WTC11 (cell line): ENCODE results near the gene MICAL2. TPM values are rescaled to one million over a fixed set of nuclear protein-coding genes. Genes with fewer than 3 reads are reported as not detected.

ENCODE experiments used
- ATAC-seq: fragments of 200-7000 bp; cut with Tn5 transposase; 2 replicates; pipeline ENCODE4 v1.10.0; 2021; ENCODE audit warnings: mild to moderate bottlenecking, moderate library complexity
- CTCF ChIA-PET: fragments of 300-600 bp; sonication (Branson Sonifier 250); formaldehyde crosslinking; loops from one replicate; lab custom pipeline; 2021; ENCODE audit warnings: antibody characterized with exemption; lab: Charles Lee
- POLR2A ChIA-PET: fragments of 350-600 bp; sonication (Branson Sonifier 250); formaldehyde crosslinking; loops from one replicate; lab custom pipeline; 2021; ENCODE audit warnings: antibody characterized with exemption; lab: Charles Lee
- DNase-seq: peaks from one replicate; pipeline ENCODE4 v3.0.0; 2021; ENCODE audit warnings: low spot score
- H3K27ac Mint-ChIP-seq: 2 replicates; pipeline ENCODE4 v1.8.0; 2021; ENCODE audit warnings: mixed read lengths
- H3K27me3 Mint-ChIP-seq: 2 replicates; pipeline ENCODE4 v1.8.0; 2021; ENCODE audit warnings: low read depth, mild to moderate bottlenecking, moderate library complexity, mixed read lengths
- H3K36me3 Mint-ChIP-seq: 2 replicates; pipeline ENCODE4 v1.8.0; 2021; ENCODE audit warnings: mixed read lengths
- H3K4me1 Mint-ChIP-seq: 2 replicates; pipeline ENCODE4 v1.8.0; 2022; ENCODE audit warnings: mixed read lengths
- H3K4me3 Mint-ChIP-seq: 2 replicates; pipeline ENCODE4 v1.8.0; 2021; ENCODE audit warnings: mild to moderate bottlenecking, moderate library complexity, mixed read lengths
- H3K9me3 Mint-ChIP-seq: 2 replicates; pipeline ENCODE4 v1.8.0; 2021; ENCODE audit warnings: mixed read lengths
- AFF4 ChIP-seq: sonication (generic); formaldehyde crosslinking; IDR thresholded peaks from 2 replicates; pipeline ENCODE4 v1.8.1; 2023; ENCODE audit warnings: mild to moderate bottlenecking, missing genetic modification reagents, borderline replicate concordance
- CREB1 ChIP-seq: sonication (generic); formaldehyde crosslinking; IDR thresholded peaks from 2 replicates; pipeline ENCODE4 v1.8.0; 2023; ENCODE audit warnings: mild to moderate bottlenecking, missing genetic modification reagents
- ELF4 ChIP-seq: sonication (generic); formaldehyde crosslinking; IDR thresholded peaks from 2 replicates; pipeline ENCODE4 v1.8.1; 2022; ENCODE audit warnings: low read depth, mild to moderate bottlenecking, moderate library complexity, missing genetic modification reagents
- FOXP1 ChIP-seq: sonication (generic); formaldehyde crosslinking; IDR thresholded peaks from 2 replicates; pipeline ENCODE4 v1.8.0; 2022; ENCODE audit warnings: missing genetic modification reagents, mild to moderate bottlenecking, moderate library complexity, borderline replicate concordance
- GABPB1 ChIP-seq: sonication (generic); formaldehyde crosslinking; IDR thresholded peaks from 2 replicates; pipeline ENCODE4 v1.8.1; 2023; ENCODE audit warnings: mild to moderate bottlenecking, missing genetic modification reagents
- HMGA2 ChIP-seq: fragments of 250-450 bp; sonication (Bioruptor Pico); IDR thresholded peaks from 2 replicates; pipeline ENCODE4 v1.4.0; 2021; ENCODE audit warnings: mild to moderate bottlenecking, moderate library complexity
- JUN ChIP-seq: sonication (generic); formaldehyde crosslinking; IDR thresholded peaks from 2 replicates; pipeline ENCODE4 v1.8.0; 2023; ENCODE audit warnings: mild to moderate bottlenecking, missing genetic modification reagents
- RELA ChIP-seq: sonication (generic); formaldehyde crosslinking; IDR thresholded peaks from 2 replicates; pipeline ENCODE4 v1.8.1; 2022; ENCODE audit warnings: missing genetic modification reagents, mild to moderate bottlenecking, borderline replicate concordance
- RORB ChIP-seq: fragments of 250-450 bp; sonication (Bioruptor Pico); IDR thresholded peaks from 2 replicates; pipeline ENCODE4 v1.9.0; 2021; ENCODE audit warnings: mild to moderate bottlenecking
- SMAD3 ChIP-seq: sonication (generic); formaldehyde crosslinking; IDR thresholded peaks from 2 replicates; pipeline ENCODE4 v1.8.0; 2022; ENCODE audit warnings: missing genetic modification reagents, mild to moderate bottlenecking, borderline replicate concordance
- TP53 ChIP-seq: sonication (generic); formaldehyde crosslinking; IDR thresholded peaks from 2 replicates; pipeline ENCODE4 v1.8.1; 2023; ENCODE audit warnings: mild to moderate bottlenecking, missing genetic modification reagents
- ZBTB43 ChIP-seq: sonication (generic); formaldehyde crosslinking; IDR thresholded peaks from 2 replicates; pipeline ENCODE4 v1.8.1; 2023; ENCODE audit warnings: mild to moderate bottlenecking, missing genetic modification reagents
- ZNF232 ChIP-seq: sonication (generic); formaldehyde crosslinking; IDR thresholded peaks from 2 replicates; pipeline ENCODE4 v1.8.0; 2022; ENCODE audit warnings: mild to moderate bottlenecking, missing genetic modification reagents
- ZNF416 ChIP-seq: fragments of 250-450 bp; sonication (Bioruptor Pico); IDR thresholded peaks from 2 replicates; pipeline ENCODE4 v1.9.0; 2021; ENCODE audit warnings: mild to moderate bottlenecking, inconsistent platforms
- ZNF423 ChIP-seq: fragments of 250-450 bp; sonication (Bioruptor Pico); IDR thresholded peaks from 2 replicates; pipeline ENCODE4 v2.1.2; 2022; ENCODE audit warnings: mild to moderate bottlenecking, moderate library complexity
- total RNA-seq: library from RNA; stranded (reverse); gene quantifications from 3 replicates; pipeline ENCODE4 v1.2.3, GENCODE V29; 2021
- TF ChIP-seq, protein P1 (sequence below): fragments of 200-600 bp; IDR thresholded peaks from 2 replicates; pipeline ENCODE4 v1.8.0; 2022; ENCODE audit warnings: antibody characterized with exemption
- TF ChIP-seq, protein P2 (sequence below): sonication (generic); formaldehyde crosslinking; IDR thresholded peaks from 2 replicates; pipeline ENCODE4 v1.8.0; 2023; ENCODE audit warnings: missing genetic modification reagents
- TF ChIP-seq, protein P3 (sequence below): sonication (generic); formaldehyde crosslinking; IDR thresholded peaks from 2 replicates; pipeline ENCODE4 v1.8.1; 2023; ENCODE audit warnings: mild to moderate bottlenecking, missing genetic modification reagents, moderate library complexity
- TF ChIP-seq, protein P4 (sequence below): sonication (generic); formaldehyde crosslinking; IDR thresholded peaks from 2 replicates; pipeline ENCODE4 v1.8.0; 2023; ENCODE audit warnings: missing genetic modification reagents, mild to moderate bottlenecking, borderline replicate concordance
- TF ChIP-seq, protein P5 (sequence below): fragments of 250-450 bp; sonication (Bioruptor Pico); conservative IDR thresholded peaks from 2 replicates; pipeline ENCODE4 v1.9.0; 2021; ENCODE audit warnings: mild to moderate bottlenecking

Gene MICAL2
- total RNA-seq, 1 experiment from 2014 or later: 3.1 TPM

- no peaks in the 10 kb centered on the region; the same call in 1 of the 2 replicates for H3K27me3 Mint-ChIP-seq
- no peaks in the 10 kb centered on the region for H3K9me3 Mint-ChIP-seq
- no peak overlapping the region for H3K27ac Mint-ChIP-seq
- H3K4me3 Mint-ChIP-seq: no peak overlapping the region
- POLR2A ChIA-PET: no interaction called here
- no peak for DNase-seq
- no peaks in the 10 kb centered on the region for H3K36me3 Mint-ChIP-seq
- CTCF ChIA-PET: no interaction called here
- no peak for TF ChIP-seq AFF4 (CRISPR knock-in tag)
- no peak for TF ChIP-seq ZNF416 (CRISPR knock-in tag)
- no peak for TF ChIP-seq RORB (CRISPR knock-in tag)
- no peak for TF ChIP-seq GABPB1
- TF ChIP-seq CREB1 (CRISPR knock-in tag): no peak
- TF ChIP-seq ZBTB43 (CRISPR knock-in tag): no peak
- TF ChIP-seq HMGA2 (CRISPR knock-in tag): no peak
- no peak for TF ChIP-seq RELA (CRISPR knock-in tag)
- TF ChIP-seq, protein P1, sequence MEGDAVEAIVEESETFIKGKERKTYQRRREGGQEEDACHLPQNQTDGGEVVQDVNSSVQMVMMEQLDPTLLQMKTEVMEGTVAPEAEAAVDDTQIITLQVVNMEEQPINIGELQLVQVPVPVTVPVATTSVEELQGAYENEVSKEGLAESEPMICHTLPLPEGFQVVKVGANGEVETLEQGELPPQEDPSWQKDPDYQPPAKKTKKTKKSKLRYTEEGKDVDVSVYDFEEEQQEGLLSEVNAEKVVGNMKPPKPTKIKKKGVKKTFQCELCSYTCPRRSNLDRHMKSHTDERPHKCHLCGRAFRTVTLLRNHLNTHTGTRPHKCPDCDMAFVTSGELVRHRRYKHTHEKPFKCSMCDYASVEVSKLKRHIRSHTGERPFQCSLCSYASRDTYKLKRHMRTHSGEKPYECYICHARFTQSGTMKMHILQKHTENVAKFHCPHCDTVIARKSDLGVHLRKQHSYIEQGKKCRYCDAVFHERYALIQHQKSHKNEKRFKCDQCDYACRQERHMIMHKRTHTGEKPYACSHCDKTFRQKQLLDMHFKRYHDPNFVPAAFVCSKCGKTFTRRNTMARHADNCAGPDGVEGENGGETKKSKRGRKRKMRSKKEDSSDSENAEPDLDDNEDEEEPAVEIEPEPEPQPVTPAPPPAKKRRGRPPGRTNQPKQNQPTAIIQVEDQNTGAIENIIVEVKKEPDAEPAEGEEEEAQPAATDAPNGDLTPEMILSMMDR: no peak
- no peak for TF ChIP-seq ZNF232 (CRISPR knock-in tag)
- no peak for TF ChIP-seq ELF4
- TF ChIP-seq, protein P2, sequence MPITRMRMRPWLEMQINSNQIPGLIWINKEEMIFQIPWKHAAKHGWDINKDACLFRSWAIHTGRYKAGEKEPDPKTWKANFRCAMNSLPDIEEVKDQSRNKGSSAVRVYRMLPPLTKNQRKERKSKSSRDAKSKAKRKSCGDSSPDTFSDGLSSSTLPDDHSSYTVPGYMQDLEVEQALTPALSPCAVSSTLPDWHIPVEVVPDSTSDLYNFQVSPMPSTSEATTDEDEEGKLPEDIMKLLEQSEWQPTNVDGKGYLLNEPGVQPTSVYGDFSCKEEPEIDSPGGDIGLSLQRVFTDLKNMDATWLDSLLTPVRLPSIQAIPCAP (CRISPR knock-in tag): no peak
- no peak for TF ChIP-seq ZNF423 (CRISPR knock-in tag)
- TF ChIP-seq, protein P3, sequence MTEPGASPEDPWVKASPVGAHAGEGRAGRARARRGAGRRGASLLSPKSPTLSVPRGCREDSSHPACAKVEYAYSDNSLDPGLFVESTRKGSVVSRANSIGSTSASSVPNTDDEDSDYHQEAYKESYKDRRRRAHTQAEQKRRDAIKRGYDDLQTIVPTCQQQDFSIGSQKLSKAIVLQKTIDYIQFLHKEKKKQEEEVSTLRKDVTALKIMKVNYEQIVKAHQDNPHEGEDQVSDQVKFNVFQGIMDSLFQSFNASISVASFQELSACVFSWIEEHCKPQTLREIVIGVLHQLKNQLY: no peak
- ATAC-seq: no peak
- H3K4me1 Mint-ChIP-seq: peaks cover 55% of the 10 kb centered on the region
Observed at GRCh38 chr11:12246147-12246546, 135.8 kb downstream of the MICAL2 start.

- no peaks in the 10 kb centered on the region for H3K36me3 Mint-ChIP-seq
- no peak overlapping the region for H3K4me3 Mint-ChIP-seq
- H3K27me3 Mint-ChIP-seq: no peaks in the 10 kb centered on the region; the same call in 1 of the 2 replicates
- DNase-seq (no peak), ATAC-seq (no peak)
- POLR2A ChIA-PET: no interaction called here
- CTCF ChIA-PET: no interaction called here
- no peaks in the 10 kb centered on the region for H3K9me3 Mint-ChIP-seq
- H3K27ac Mint-ChIP-seq: no peak overlapping the region
- peaks cover 52% of the 10 kb centered on the region for H3K4me1 Mint-ChIP-seq
- TF ChIP-seq SMAD3 (CRISPR knock-in tag) (no peak), FOXP1 (no peak), TP53 (CRISPR knock-in tag) (no peak), JUN (CRISPR knock-in tag) (no peak)
- TF ChIP-seq, protein P4, sequence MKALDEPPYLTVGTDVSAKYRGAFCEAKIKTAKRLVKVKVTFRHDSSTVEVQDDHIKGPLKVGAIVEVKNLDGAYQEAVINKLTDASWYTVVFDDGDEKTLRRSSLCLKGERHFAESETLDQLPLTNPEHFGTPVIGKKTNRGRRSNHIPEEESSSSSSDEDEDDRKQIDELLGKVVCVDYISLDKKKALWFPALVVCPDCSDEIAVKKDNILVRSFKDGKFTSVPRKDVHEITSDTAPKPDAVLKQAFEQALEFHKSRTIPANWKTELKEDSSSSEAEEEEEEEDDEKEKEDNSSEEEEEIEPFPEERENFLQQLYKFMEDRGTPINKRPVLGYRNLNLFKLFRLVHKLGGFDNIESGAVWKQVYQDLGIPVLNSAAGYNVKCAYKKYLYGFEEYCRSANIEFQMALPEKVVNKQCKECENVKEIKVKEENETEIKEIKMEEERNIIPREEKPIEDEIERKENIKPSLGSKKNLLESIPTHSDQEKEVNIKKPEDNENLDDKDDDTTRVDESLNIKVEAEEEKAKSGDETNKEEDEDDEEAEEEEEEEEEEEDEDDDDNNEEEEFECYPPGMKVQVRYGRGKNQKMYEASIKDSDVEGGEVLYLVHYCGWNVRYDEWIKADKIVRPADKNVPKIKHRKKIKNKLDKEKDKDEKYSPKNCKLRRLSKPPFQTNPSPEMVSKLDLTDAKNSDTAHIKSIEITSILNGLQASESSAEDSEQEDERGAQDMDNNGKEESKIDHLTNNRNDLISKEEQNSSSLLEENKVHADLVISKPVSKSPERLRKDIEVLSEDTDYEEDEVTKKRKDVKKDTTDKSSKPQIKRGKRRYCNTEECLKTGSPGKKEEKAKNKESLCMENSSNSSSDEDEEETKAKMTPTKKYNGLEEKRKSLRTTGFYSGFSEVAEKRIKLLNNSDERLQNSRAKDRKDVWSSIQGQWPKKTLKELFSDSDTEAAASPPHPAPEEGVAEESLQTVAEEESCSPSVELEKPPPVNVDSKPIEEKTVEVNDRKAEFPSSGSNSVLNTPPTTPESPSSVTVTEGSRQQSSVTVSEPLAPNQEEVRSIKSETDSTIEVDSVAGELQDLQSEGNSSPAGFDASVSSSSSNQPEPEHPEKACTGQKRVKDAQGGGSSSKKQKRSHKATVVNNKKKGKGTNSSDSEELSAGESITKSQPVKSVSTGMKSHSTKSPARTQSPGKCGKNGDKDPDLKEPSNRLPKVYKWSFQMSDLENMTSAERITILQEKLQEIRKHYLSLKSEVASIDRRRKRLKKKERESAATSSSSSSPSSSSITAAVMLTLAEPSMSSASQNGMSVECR (CRISPR knock-in tag): no peak
- TF ChIP-seq, protein P5, sequence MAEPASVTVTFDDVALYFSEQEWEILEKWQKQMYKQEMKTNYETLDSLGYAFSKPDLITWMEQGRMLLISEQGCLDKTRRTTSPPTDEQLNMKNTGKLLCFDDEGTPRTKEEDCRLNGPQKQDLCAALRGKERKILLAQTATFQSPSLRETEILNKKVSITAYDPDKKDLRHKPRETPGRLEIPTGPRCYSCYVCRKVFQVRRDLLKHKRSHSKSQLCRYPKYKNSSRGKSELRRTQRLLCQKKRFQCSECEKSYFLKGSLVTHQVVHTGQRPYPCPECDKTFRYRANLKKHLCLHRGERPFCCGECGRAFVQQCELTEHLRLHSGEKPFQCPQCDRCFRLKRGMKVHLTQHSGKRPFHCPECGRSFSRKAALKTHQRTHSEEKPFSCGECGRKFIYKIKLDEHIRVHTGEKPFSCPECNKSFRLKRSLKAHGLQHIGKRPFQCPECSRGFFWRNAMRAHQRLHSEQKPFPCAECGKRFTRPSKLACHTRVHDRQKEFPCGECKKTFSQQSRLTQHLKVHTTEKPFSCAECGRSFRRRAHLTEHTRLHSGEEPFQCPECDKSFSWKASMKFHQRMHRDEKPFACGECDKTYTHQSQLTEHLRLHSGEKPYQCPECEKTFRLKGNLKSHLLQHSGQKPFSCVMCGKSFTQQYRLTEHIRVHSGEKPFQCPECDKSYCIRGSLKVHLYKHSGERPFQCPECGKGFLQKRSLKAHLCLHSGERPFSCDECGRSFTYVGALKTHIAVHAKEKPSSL (CRISPR knock-in tag): no peak
Observed at GRCh38 chr11:12246989-12247388, 136.6 kb downstream of the MICAL2 start.
